22Rv1 (cell line): ENCODE data around the gene KCNIP1.
"Not testable (repeated sequence)": the region's sequence is repeated elsewhere in the genome, so short reads cannot be mapped to it uniquely, and the experiment has no call there.

Experiments
- H3K27ac ChIP-seq: fragments of 450-650 bp; 2 replicates; pipeline ENCODE4 v1.5.1; 2017
- ZFX ChIP-seq: fragments of 450-650 bp; IDR thresholded peaks from 2 replicates; pipeline ENCODE4 v1.6.1; 2017; ENCODE audit warnings: antibody characterized with exemption, borderline replicate concordance
- TF ChIP-seq, protein P1 (sequence below): fragments of 450-650 bp; IDR thresholded peaks from 2 replicates; pipeline ENCODE4 v1.5.1; 2017; ENCODE audit warnings: mild to moderate bottlenecking

The KCNIP1 gene

DNA sequence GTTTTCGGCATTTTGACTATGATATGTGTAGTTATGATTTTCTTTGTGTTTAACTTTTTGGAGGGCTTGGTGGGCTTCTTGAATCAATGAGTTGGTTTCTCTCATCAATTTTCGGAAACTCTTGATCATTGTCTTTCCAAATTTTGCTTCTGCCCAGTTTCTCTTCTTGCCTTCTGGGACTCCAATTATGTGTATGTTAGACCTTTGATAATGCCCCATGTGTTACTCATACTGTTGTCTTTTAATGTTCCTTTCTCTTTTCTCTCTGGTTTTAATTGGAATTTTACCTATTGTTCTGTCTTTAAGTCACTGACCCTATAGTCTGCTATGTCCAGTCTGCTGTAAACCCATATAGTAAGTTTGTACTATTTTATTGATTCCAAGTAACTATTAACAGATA, 41.5 kb downstream of the KCNIP1 start:
- no peak for TF ChIP-seq ZFX
- TF ChIP-seq, protein P1, sequence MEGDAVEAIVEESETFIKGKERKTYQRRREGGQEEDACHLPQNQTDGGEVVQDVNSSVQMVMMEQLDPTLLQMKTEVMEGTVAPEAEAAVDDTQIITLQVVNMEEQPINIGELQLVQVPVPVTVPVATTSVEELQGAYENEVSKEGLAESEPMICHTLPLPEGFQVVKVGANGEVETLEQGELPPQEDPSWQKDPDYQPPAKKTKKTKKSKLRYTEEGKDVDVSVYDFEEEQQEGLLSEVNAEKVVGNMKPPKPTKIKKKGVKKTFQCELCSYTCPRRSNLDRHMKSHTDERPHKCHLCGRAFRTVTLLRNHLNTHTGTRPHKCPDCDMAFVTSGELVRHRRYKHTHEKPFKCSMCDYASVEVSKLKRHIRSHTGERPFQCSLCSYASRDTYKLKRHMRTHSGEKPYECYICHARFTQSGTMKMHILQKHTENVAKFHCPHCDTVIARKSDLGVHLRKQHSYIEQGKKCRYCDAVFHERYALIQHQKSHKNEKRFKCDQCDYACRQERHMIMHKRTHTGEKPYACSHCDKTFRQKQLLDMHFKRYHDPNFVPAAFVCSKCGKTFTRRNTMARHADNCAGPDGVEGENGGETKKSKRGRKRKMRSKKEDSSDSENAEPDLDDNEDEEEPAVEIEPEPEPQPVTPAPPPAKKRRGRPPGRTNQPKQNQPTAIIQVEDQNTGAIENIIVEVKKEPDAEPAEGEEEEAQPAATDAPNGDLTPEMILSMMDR, result no peak
- H3K27ac ChIP-seq, result no peak overlapping the region

DNA sequence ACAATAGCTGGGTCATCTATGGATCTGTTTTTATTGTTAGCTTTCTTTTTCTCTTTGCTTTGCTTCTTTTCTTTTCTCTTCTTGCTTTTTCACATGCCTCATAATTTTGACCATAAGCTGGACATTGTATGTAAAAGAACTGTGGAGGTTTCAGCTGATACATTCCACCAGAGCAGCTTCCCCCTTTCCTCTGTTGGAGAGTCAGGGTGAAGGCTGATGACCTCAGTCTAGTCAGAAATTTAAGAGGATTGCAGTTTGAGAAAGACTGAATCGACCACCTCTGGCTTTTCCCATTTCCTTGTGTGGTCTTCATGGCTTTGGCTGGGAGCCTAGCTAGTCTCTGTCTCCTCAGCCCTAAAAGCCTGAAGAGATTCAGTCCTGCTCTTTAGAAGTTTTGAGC, 42.0 kb downstream of the KCNIP1 start:
- TF ChIP-seq, protein P1, result no peak
- no peak for TF ChIP-seq ZFX
- H3K27ac ChIP-seq, result no peak overlapping the region

DNA sequence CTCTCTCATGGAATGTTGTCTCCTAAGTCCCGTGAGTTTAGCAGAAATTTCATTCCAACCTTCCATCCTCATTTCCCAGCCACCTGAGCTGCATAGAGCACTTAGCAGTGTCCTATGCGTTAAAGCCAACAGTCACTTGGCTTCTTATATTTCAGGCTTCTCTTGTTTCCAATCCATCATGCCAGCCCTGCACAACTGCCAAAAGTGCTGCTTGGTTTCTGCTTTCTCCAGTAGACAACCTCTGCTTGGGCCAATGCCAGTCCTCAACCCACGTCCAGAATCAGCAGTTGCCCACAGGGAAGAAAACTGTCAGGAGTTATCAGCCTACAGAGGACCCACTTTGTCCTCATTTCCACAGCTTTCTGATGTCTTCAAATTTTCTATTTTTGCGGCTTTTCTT, 42.5 kb downstream of the KCNIP1 start:
- TF ChIP-seq, protein P1, result no peak
- no peak for TF ChIP-seq ZFX
- no peak overlapping the region for H3K27ac ChIP-seq

DNA sequence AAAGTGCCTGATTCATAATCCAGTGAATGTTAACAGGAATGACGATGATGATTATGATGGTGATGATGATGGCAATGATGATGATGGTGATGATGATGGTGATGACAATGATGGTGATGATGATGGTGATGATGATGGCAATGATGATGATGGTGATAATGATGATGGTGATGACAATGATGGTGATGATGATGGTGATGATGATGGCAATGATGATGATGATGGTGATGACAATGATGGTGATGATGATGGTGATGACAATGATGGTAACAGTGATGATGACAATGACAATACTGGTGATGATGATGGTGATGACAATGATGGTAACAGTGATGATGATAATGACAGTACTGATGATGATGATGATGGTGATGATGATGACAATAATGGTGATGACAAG, 46.6 kb downstream of the KCNIP1 start:
- not testable (repeated sequence) for H3K27ac ChIP-seq

DNA sequence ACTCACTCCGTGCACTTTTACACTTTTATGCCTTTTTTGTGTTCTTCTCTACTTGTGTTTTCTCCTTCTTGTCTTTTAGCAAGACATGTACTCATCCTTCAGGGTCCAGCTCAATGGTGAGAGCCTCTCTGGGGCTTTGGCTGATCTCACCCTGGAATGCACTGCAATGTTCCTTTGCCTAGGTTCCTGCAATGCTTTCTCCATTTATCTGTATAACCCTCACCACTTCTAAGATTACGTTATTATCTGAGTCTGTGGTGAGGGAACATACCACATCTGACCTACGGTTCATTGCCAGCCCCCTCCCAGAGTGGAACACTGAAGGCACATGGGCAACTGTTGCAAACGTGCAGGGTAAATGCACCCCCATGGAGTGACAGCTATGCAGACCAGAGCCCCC, 47.3 kb downstream of the KCNIP1 start:
- H3K27ac ChIP-seq, result no peak overlapping the region
- TF ChIP-seq, protein P1, result no peak
- TF ChIP-seq ZFX, result no peak

DNA sequence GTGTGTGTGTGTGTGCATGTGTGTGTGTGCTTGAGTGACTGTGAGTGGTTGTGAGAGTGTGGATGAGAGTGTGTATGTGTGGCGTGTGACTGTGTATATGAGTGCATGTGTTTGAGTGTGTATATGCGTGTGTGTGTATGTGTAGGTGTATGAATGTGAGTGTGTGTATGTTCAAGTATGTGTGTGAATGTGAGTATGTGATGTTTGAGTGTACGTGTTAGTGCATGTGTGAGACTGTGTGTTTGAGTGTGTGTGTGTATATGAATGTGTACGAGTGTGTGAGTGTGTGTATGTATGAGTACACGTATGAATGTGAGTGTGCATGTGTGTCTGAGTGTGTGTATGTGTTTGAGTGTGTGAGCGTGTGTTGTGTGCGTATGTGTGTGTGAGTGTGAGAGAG, 47.8 kb downstream of the KCNIP1 start:
- no peak overlapping the region for H3K27ac ChIP-seq
- TF ChIP-seq, protein P1, result no peak
- no peak for TF ChIP-seq ZFX

DNA sequence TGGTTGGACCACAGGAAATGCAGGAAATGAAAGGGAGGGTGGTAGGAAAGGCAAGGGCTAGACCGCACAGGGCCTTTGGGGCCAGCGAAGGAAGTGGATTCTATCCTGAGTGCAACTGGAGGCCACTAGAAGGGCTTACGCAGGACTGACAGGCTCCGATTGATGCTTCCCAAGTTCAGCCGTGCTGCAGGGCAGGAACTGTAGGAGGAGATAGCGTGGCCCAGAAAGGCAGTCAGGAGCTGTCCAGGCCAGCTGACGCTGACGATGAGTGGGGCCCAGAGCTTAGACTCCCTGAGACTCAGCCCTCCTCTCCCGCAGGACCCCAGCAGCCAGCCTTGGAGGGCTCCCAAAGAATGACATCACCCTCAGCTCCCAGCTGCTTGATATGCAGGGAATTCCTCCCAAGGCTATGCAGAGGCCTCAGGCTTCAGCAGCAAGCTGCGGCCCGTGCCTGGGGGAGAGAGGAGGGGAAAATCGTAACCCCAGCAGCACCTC, 48.8 kb downstream of the KCNIP1 start:
- H3K27ac ChIP-seq, result no peak overlapping the region
- TF ChIP-seq, protein P1, result no peak
- TF ChIP-seq ZFX, result no peak

DNA sequence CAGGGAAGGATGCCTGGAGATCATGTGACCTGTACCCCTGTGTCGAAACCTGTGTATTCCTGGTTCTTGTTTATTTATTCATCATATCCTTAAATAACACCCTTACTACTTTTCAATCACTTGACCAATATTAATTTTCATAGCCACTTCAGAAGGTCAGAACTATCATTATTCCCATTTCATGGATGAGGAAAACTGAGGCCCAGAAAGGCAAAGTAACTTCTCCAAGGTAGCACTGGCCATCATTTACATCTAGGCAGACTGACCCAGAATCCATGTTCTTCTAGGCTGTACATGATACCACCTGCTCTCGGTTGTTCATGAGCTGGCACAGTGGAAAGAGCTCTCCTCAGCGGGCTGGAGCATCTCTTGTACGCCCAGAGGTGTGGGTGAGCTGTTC, 49.4 kb downstream of the KCNIP1 start:
- TF ChIP-seq ZFX, result no peak
- TF ChIP-seq, protein P1, result no peak

More for the DNA sequence above, 49.4 kb downstream of the KCNIP1 start:
- no peak overlapping the region for H3K27ac ChIP-seq
